ENCODE data around the gene RNF220. TPM values are rescaled to one million over a fixed set of nuclear protein-coding genes. Genes with fewer than 3 reads are reported as not detected.
A peak's percentile ranks its signal among the peaks of the same experiment; 100 is the strongest.

Gene RNF220
- total RNA-seq, 2 donors from 2014 or later, result 63.9 to 64.3 TPM

- DNase-seq, result no peak
- ATAC-seq, result no peak
- intact Hi-C loops (cut with DNase I, micrococcal nuclease), result loop anchor here in 1 of 2 donors (10.0 kb wide), 1 partner anchor 377 kb away; the partner anchor contains the start of gene DMAP1
These were observed 186.3 kb downstream of the RNF220 start for GRCh38 chr1:44591381-44591780.

- intact Hi-C loops (cut with DNase I, micrococcal nuclease), result loop anchor here in 1 of 2 donors (10.0 kb wide), 1 partner anchor 378 kb away; the partner anchor contains the start of gene DMAP1
- DNase-seq (no peak), ATAC-seq (no peak)
These were observed 187.4 kb downstream of the RNF220 start for GRCh38 chr1:44592208-44593145.

GRCh38 chr1:44594353-44594752 is 189.3 kb downstream of the RNF220 start:
- intact Hi-C loops (cut with DNase I, micrococcal nuclease), result loop anchor here in 1 of 2 donors (10.0 kb wide), 1 partner anchor 380 kb away; the partner anchor contains the start of gene DMAP1
- DNase-seq, result no peak
- no peak for ATAC-seq

GRCh38 chr1:44594871-44595735 is 190.0 kb downstream of the RNF220 start:
- intact Hi-C loops (cut with DNase I, micrococcal nuclease), result loop anchor here in 1 of 2 donors (5.0 to 10.0 kb wide), 2 partner anchors 218 to 380 kb away; partner anchors contain the start of gene DMAP1
- peak; percentile 65 to 89 for DNase-seq
- peak; percentile 98 for ATAC-seq

GRCh38 chr1:44596511-44596910 is 191.5 kb downstream of the RNF220 start:
- no peak for ATAC-seq
- DNase-seq, result no peak
- intact Hi-C loops (cut with DNase I, micrococcal nuclease), result loop anchor here in 1 of 2 donors (5.0 to 10.0 kb wide), 2 partner anchors 219 to 382 kb away; partner anchors contain the start of gene DMAP1

GRCh38 chr1:44598167-44598566 is 193.1 kb downstream of the RNF220 start:
- DNase-seq (no peak), ATAC-seq (no peak)
- intact Hi-C loops (cut with DNase I, micrococcal nuclease), result loop anchor here in 1 of 2 donors (5.0 to 10.0 kb wide), 2 partner anchors 221 to 383 kb away; partner anchors contain the start of gene DMAP1

GRCh38 chr1:44602634-44603628 is 197.9 kb downstream of the RNF220 start:
- intact Hi-C loops (cut with DNase I, micrococcal nuclease), result no loop called here

GRCh38 chr1:44603718-44604117 is 198.7 kb downstream of the RNF220 start:
- DNase-seq (peak; percentile 42), ATAC-seq (peak; percentile 79)
- intact Hi-C loops (cut with DNase I, micrococcal nuclease), result no loop called here

More at GRCh38 chr1:44602634-44603628, 197.9 kb downstream of the RNF220 start:
- no peak for ATAC-seq
- no peak for DNase-seq

GRCh38 chr1:44604157-44604955 is 199.3 kb downstream of the RNF220 start:
- peak; percentile 87 for ATAC-seq

GRCh38 chr1:44605914-44606615 is 201.0 kb downstream of the RNF220 start:
- intact Hi-C loops (cut with DNase I, micrococcal nuclease), result no loop called here
- no peak for DNase-seq
- no peak for ATAC-seq

More at GRCh38 chr1:44604157-44604955, 199.3 kb downstream of the RNF220 start:
- DNase-seq, result peak in 1 of 2 donors; percentile 26
- intact Hi-C loops (cut with DNase I, micrococcal nuclease), result no loop called here

- intact Hi-C loops (cut with DNase I, micrococcal nuclease), result no loop called here
- ATAC-seq (no peak), DNase-seq (no peak)
These were observed 201.7 kb downstream of the RNF220 start for GRCh38 chr1:44606701-44607281.

- intact Hi-C loops (cut with DNase I, micrococcal nuclease), result loop anchor here in 1 of 2 donors (2.0 kb wide), 1 partner anchor 45 kb away; no protein-coding TSS in a partner anchor
- ATAC-seq (no peak), DNase-seq (no peak)
These were observed 203.1 kb downstream of the RNF220 start for GRCh38 chr1:44608141-44608540.

GRCh38 chr1:44609412-44609767 is 204.3 kb downstream of the RNF220 start:
- intact Hi-C loops (cut with DNase I, micrococcal nuclease), result loop anchor here in 1 of 2 donors (2.0 kb wide), 1 partner anchor 43 kb away; no protein-coding TSS in a partner anchor
- DNase-seq (peak; percentile 36 to 58), ATAC-seq (peak; percentile 42)

GRCh38 chr1:44609768-44610526 is 204.9 kb downstream of the RNF220 start:
- intact Hi-C loops (cut with DNase I, micrococcal nuclease), result loop anchor here in 1 of 2 donors (2.0 kb wide), 1 partner anchor 43 kb away; no protein-coding TSS in a partner anchor
- ATAC-seq, result no peak

GRCh38 chr1:44610527-44611148 is 205.6 kb downstream of the RNF220 start:
- peak; percentile 92 for ATAC-seq
- DNase-seq, result no peak
- intact Hi-C loops (cut with DNase I, micrococcal nuclease), result no loop called here

More at GRCh38 chr1:44609768-44610526, 204.9 kb downstream of the RNF220 start:
- no peak for DNase-seq
